Activated CD4-positive, alpha-beta T cell treated with anti-CD3 and anti-CD28 coated beads for 4 hours (primary cell): ENCODE results near the gene ZBED4.

Source experiments
- DNase-seq, 2 donors: peaks; one replicate each; pipeline ENCODE4 v3.0.0-alpha.2; 2020

ZBED4 gene

GRCh38 chr22:49881856-49882255 lies 28.2 kb downstream of the ZBED4 start:
- DNase-seq = no peak

GRCh38 chr22:49882519-49883293 lies 29.1 kb downstream of the ZBED4 start:
- no peak for DNase-seq

DNA sequence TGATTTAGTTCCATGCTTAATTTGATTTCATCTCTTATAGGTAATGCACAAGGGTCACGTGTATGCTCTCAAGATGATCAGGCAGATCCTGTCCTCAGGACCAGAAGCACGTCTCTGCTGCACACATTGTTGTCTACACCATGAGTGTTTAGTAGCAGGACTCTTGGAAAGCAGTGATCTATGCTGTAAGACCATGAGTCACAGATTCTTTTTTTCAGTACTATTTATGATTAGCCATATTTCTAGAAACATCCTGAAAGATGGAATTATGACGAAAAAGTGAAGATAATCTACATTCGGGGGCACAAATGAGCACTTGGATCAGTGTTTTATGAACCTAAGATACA lies 29.6 kb downstream of the ZBED4 start:
- no peak for DNase-seq

DNA sequence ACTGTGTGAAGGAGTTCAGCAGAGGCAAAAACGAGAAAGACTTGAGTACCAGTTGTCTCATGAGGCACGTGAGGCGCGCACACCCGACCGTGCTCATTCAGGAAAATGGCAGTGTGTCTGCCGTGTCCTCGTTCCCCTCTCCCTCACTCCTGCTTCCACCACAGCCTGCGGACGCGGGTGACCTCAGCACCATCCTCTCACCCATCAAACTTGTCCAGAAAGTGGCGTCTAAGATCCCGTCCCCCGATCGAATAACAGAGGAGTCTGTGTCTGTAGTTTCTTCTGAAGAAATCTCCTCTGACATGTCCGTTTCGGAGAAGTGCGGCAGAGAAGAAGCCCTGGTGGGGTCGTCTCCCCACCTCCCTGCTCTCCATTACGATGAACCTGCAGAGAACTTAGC lies 30.4 kb downstream of the ZBED4 start:
- no peak for DNase-seq

GRCh38 chr22:49884503-49885260 lies 31.0 kb downstream of the ZBED4 start:
- no peak for DNase-seq

GRCh38 chr22:49885281-49885680 lies 31.6 kb downstream of the ZBED4 start:
- DNase-seq = no peak

DNA sequence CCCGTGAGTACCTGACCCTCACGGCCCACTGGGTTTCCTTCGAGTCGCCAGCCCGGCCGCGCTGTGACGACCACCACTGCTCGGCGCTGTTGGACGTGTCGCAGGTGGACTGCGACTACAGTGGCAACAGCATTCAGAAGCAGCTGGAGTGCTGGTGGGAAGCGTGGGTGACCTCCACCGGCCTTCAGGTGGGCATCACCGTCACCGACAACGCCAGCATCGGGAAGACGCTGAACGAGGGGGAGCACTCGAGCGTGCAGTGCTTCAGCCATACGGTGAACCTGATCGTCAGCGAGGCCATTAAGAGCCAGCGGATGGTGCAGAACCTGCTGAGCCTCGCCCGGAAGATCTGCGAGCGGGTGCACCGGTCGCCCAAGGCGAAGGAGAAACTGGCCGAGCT lies 32.2 kb downstream of the ZBED4 start:
- no peak for DNase-seq

GRCh38 chr22:49886346-49887063 lies 32.9 kb downstream of the ZBED4 start:
- DNase-seq = no peak

- DNase-seq = no peak
Measured at GRCh38 chr22:49887064-49887451, 33.4 kb downstream of the ZBED4 start.

DNA sequence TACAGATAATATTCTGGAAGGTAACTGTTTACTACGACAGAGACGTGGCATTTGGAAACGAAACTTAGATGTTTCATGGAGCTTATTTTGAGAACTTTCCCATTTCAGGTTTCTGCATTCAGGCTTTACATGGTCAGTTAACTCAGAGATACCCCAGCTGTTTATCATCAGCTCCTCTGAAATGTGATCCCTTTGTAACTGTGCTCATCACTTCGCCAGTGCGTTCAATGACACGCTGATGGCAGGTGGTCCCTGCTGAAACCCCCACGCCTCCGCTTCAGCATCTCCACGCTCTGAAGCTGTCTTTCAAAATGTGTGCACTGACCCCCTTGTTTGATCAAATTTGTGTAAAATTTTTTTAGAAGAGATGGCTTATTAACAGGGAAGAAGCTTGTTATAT lies 34.1 kb downstream of the ZBED4 start:
- no peak for DNase-seq

- DNase-seq = no peak
Measured at GRCh38 chr22:49889071-49889470, 35.4 kb downstream of the ZBED4 start.

DNA sequence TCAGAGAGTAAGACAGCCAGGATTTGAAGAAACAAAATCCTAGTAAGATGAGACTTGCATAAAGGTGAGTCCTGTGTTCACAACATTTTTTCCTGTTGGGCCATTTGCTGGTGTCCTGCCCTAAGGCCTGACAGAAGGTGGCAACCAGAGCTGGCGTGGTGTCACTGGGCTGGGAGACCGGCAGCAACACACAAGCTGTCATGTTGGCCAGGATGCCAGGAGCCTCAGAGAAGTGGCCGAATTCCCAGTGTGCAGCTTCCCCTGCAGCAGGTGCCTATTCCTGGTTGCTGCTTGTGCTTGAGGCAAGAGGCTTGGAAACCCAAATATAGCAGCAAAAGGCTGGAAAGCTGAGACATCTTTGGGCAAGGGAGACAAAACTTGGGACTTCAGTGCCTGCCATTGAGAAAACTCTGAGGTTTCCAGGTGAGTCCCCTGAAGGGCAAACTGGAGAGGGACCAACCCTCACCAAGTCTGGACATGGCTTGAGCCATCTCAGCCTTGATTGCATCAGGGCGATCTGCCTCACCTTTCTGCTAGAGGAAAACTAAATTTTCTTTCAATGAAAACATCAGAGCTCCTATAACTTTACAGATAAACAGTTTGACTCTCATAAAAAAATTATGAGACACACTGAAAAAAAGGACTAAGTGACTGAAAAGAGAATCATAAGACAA lies 38.7 kb downstream of the ZBED4 start:
- no peak for DNase-seq

- no peak for DNase-seq
Measured at GRCh38 chr22:49893025-49893424, 39.4 kb downstream of the ZBED4 start.

DNA sequence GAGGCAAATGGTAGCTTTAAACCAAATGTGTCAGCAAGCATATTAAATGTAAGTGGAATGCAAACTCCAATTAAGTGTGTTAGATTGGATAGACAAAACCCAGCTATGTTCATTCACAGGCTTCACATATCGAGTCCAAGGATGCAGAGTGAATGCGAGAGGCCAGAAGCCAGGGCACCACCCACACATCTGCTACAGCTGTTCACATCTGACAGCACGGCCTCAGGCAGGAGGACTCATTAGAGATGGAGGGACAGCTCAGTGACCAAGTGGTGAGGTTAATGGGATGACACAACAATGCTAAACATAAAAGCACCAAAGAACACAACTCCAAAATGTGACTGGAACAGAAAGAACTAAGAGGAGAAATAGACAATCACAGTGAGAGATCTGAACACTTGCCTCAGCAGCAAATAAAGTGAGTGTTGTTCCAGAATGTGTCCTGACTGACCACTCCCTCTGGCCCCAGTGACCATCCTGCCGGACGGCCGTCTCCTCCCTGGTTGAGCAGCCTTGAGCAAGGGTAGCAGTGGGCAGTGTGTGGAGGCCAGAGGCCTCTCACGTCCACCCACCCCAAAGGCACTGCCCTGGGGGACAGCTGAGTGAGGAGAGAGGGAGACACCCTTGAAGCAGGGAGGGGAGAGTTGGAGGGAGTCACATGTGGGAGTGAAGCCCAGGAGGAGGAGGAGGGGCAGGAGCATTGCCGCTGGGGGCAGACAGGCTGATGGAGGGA lies 40.8 kb downstream of the ZBED4 start:
- no peak for DNase-seq

GRCh38 chr22:49896201-49896600 lies 42.6 kb downstream of the ZBED4 start:
- DNase-seq = no peak

DNA sequence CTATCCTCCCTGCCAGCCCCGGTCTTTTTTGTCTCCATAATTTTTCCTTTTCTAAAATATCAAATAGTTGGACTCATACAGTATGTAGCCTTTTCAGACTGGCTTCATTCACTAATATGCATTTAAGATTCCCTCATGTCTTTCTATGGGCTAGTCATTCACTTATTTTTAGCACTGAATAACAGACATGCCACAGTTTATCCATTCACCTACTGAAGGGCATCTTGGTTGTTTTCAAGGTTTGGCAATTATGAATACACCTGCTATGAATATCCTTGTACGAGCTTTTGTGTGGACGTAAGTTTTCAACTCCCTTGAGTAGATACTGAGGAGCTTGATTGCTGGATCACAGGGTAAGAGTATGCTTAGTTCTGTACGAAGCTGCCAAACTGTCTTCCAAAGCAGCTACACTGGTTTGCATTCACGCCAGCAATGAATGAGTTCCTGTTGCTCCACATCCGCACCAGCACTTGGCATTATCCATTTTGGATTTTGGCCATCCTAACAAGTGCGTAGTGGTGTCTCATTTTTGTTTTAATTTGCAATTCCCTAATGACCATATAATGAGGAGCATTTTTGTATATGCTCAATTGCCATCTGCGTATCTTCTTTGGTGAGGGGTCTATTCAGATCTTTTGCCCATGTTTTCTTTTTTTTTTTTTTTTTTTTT lies 43.5 kb downstream of the ZBED4 start:
- no peak for DNase-seq

DNA sequence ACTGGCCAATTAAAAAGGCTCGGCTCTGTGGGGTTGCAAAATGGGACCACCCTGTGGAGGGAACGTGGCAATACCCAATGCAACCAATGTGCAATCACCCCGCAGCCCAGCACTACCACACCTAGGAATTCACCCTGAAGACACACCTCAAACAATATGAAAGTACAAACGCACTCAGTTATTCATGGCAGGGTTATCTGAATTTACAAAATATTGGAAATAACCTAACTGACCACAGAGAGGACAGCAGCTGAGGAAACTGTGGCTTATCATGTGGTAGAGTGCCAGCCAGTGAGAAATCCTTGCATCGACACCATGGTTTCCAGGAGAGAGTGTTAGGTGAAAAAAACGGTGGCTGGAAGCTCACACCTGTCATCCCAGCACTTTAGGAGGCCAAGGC lies 45.9 kb downstream of the ZBED4 start:
- no peak for DNase-seq

DNA sequence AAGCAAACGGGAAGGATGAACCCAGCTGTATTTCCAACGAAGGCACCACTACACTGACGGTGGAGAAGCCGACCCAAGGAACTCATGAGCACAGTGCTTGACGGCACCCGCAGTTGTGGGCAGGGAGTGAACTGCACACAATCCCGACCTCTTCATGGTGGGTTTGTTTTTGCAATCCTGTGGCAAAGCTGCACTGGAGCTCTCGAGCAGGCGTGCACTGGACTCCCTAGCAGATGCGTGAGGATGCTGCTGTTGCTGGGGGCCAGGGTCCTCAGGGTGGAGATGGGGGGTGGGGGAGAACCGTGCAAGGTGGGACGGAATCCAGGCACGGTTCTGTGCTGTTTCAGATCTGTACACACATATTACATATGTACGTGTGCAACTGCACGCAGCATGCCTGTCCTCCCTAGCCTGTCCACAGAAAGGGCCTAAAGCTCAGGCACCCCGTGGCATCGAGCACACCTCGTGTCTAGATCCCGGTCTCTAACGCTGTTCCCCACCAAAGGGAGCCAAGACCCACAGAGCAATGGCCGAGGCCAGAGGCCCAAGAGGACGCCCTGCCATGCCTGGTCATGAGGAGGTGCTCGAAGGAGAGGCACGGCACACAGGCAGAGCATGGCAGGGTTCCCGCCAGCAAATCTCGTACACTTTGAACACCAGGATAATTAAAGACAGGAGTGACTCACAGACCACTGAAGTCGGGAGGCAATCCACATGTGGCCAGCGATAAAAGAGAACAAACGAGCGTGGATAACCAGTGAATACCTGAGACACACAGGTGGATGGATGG lies 47.0 kb downstream of the ZBED4 start:
- no peak for DNase-seq

DNA sequence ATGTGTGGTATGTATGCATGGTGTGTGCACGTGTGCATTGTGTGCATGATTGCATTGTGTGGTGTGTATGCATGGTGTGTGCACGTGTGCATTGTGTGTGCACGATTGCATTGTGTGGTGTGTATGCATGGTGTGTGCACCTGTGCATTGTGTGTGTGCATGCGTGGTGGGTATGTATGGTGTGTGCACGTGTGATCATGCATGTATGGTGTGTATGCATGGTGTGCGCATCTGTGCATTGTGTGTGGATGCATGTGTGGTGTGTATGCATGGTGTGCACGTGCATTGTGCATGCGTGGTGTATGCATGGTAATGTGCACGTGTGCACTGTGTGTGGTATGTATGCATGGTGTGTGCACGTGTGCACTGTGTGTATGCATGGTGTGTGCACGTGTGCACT lies 47.8 kb downstream of the ZBED4 start:
- no peak for DNase-seq

GRCh38 chr22:49903322-49904039 lies 49.8 kb downstream of the ZBED4 start:
- DNase-seq = no peak

- no peak for DNase-seq
Measured at GRCh38 chr22:49904040-49904369, 50.4 kb downstream of the ZBED4 start.
